ENCODE results near the gene PLCG1. TPM values are rescaled to one million over a fixed set of nuclear protein-coding genes. Genes with fewer than 3 reads are reported as not detected.
"Not testable (repeated sequence)": the region's sequence is repeated elsewhere in the genome, so short reads cannot be mapped to it uniquely, and the experiment has no call there.

PLCG1 gene
- total RNA-seq, 1 experiment from 2014 or later = 45.6 TPM

DNA sequence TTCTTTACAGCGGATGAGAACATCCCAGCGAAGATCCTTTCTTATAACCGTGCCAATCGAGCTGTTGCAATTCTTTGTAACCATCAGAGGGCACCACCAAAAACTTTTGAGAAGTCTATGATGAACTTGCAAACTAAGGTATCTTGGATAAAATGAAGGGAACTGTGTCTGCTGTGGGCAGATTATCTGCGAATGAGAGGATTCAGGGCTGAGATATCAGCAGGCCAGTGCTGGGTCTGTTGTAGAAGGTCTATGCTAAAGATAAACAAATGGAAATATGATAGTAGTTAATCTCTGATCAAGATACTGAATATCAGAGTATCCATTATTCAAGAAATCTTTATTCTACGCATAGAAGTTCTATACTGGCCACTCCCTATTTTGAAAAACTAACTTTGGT, 19.2 kb upstream of the PLCG1 start:
- not testable (repeated sequence) for BruUV-seq (replicated peaks); H3K4me2 ChIP-seq (ENCODE audit: low read length)
- RAD21 ChIA-PET (ENCODE audit: low non-redundant PET in 1 of 2, low total read pairs in 2 of 2, uncharacterized antibody in 2 of 2, unreplicated experiment in 2 of 2) = interaction anchor here in 1 of 2 experiments (1.0 kb wide), 1 partner anchor 127 kb away, joined by 3 read pairs; no protein-coding TSS in a partner anchor

DNA sequence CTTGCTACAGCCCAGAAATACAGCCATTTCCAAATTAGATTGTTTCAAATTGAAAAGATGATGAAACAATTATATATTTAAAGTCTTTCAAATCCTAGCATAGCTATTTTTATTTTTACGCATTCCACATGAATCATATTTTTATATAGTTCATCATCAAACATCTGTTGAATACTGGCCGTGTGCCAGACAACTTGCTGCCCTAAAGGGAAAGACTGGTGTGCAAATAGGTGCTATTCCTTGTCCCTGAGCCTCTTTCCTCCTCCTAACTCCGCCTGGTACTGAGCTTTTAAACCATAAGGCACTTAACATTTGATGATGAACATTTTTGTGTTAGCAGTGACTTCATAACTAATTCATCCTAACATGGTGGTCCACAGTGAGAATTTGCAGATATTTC, 18.7 kb upstream of the PLCG1 start:
- Histone ChIP-seq H3K4me2 (ENCODE audit: low read length) (no peak overlapping the region), H3K27ac (ENCODE audit: low read depth, low read length) (no peak overlapping the region), H3K27me3 (ENCODE audit: insufficient read depth, low read length) (no peaks in the 10 kb centered on the region), H3K9ac (ENCODE audit: low read length) (no peak overlapping the region), H2AFZ (ENCODE audit: low read depth, low read length, poor library complexity, severe bottlenecking) (no peak overlapping the region), H3K4me1 (ENCODE audit: control insufficient read depth in 1 of 2, insufficient read depth in 2 of 2, low read length in 2 of 2) (no peaks in the 10 kb centered on the region), H3K9me2 (ENCODE audit: insufficient read depth) (no peaks in the 10 kb centered on the region), H3K79me2 (ENCODE audit: insufficient read depth, low read length) (no peaks in the 10 kb centered on the region), H3K4me3 (replicated peaks in 1 of 2; ENCODE audit: low read depth in 1 of 2, low read length in 2 of 2) (no peak overlapping the region), H3K36me3 (ENCODE audit: control insufficient read depth in 1 of 2, insufficient read depth in 2 of 2, low read length in 2 of 2) (peaks cover 74 to 88% of the 10 kb centered on the region in 2 experiments), H4K20me1 (ENCODE audit: insufficient read depth) (peaks cover 11% of the 10 kb centered on the region; the same call in 1 of the 2 replicates), H3K9me3 (ENCODE audit: control insufficient read depth in 1 of 2, insufficient read depth in 1 of 2, low read depth in 1 of 2, low read length in 2 of 2) (no peaks in the 10 kb centered on the region)
- intact Hi-C loops (cut with micrococcal nuclease) = no loop called here
- POLR2A ChIA-PET = no interaction called here
- DNase-seq (ENCODE audit: low read depth, low spot score) = no peak
- CTCF ChIA-PET = interaction anchor here (2.4 kb wide), 1 partner anchor 16 kb away, joined by 11 read pairs; no protein-coding TSS in a partner anchor
- TF ChIP-seq JUND (IDR thresholded peaks at IDR 0.05) = no peak
- TF ChIP-seq SP1 (IDR thresholded peaks at IDR 0.05; ENCODE audit: low read depth) = no peak
- TF ChIP-seq ZNF274 (IDR thresholded peaks at IDR 0.05; ENCODE audit: low read depth, low read length) = no peak
- TF ChIP-seq EZH2 (IDR thresholded peaks at IDR 0.05) = no peak
- no peak for TF ChIP-seq SIN3A (IDR thresholded peaks at IDR 0.05; ENCODE audit: low read depth)
- TF ChIP-seq, protein P1, sequence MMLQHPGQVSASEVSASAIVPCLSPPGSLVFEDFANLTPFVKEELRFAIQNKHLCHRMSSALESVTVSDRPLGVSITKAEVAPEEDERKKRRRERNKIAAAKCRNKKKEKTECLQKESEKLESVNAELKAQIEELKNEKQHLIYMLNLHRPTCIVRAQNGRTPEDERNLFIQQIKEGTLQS (IDR thresholded peaks at IDR 0.05) = no peak
- TF ChIP-seq POLR2AphosphoS5 (IDR thresholded peaks at IDR 0.05; ENCODE audit: low read depth, low read length) = no peak
- no peak for TF ChIP-seq RAD21 (IDR thresholded peaks at IDR 0.05; ENCODE audit: low read depth)
- no peak for TF ChIP-seq ZBTB33 (IDR thresholded peaks at IDR 0.05; ENCODE audit: extremely low read depth, insufficient replicate concordance, low read length)
- ATAC-seq = no peak
- BruUV-seq (replicated peaks) = TSS peak; percentile 22
- RAD21 ChIA-PET (ENCODE audit: low non-redundant PET in 1 of 2, low total read pairs in 2 of 2, uncharacterized antibody in 2 of 2, unreplicated experiment in 2 of 2) = interaction anchor here in 1 of 2 experiments (1.0 kb wide), 1 partner anchor 128 kb away, joined by 3 read pairs; no protein-coding TSS in a partner anchor

More for the DNA sequence above, 19.2 kb upstream of the PLCG1 start:
- CTCF ChIA-PET = interaction anchor here (2.4 kb wide), 1 partner anchor 17 kb away, joined by 11 read pairs; no protein-coding TSS in a partner anchor
- H3K79me2 ChIP-seq (ENCODE audit: insufficient read depth, low read length); intact Hi-C loops (cut with micrococcal nuclease); H3K9ac ChIP-seq (ENCODE audit: low read length); H3K9me3 ChIP-seq (ENCODE audit: control insufficient read depth in 1 of 2, insufficient read depth in 1 of 2, low read depth in 1 of 2, low read length in 2 of 2); H2AFZ ChIP-seq (ENCODE audit: low read depth, low read length, poor library complexity, severe bottlenecking); DNase-seq (ENCODE audit: low read depth, low spot score); H3K4me3 ChIP-seq (replicated peaks in 1 of 2; ENCODE audit: low read depth in 1 of 2, low read length in 2 of 2); POLR2A ChIA-PET; H3K4me1 ChIP-seq (ENCODE audit: control insufficient read depth in 1 of 2, insufficient read depth in 2 of 2, low read length in 2 of 2); H3K27ac ChIP-seq (ENCODE audit: low read depth, low read length); H3K9me2 ChIP-seq (ENCODE audit: insufficient read depth); H3K27me3 ChIP-seq (ENCODE audit: insufficient read depth, low read length): not testable (repeated sequence)
- peak in 1 of 3 experiments; percentile 16; a peak in 2 of 6 replicates for TF ChIP-seq CTCF (IDR thresholded peaks at IDR 0.05 in 2 of 3, conservative IDR thresholded peaks at IDR 0.05 in 1 of 3; ENCODE audit: borderline replicate concordance in 1 of 3, insufficient read depth in 1 of 3, low read depth in 2 of 3, low read length in 2 of 3)
- peaks cover 79 to 86% of the 10 kb centered on the region in 2 experiments for H3K36me3 ChIP-seq (ENCODE audit: control insufficient read depth in 1 of 2, insufficient read depth in 2 of 2, low read length in 2 of 2)
- H4K20me1 ChIP-seq (ENCODE audit: insufficient read depth) = peaks cover 10% of the 10 kb centered on the region; the same call in 1 of the 2 replicates
- ATAC-seq = peak; percentile 49; the same call in 1 of the 2 replicates
